ENCODE results near the gene PDGFB.
A peak's percentile ranks its signal among the peaks of the same experiment; 100 is the strongest.
"Not testable (repeated sequence)": the region's sequence is repeated elsewhere in the genome, so short reads cannot be mapped to it uniquely, and the experiment has no call there.

PDGFB gene

GRCh38 chr22:39223091-39223710 is 21.6 kb downstream of the PDGFB start:
- no peak for DNase-seq

GRCh38 chr22:39221999-39222686 is 22.6 kb downstream of the PDGFB start:
- DNase-seq = no peak

GRCh38 chr22:39220890-39221850 is 23.6 kb downstream of the PDGFB start:
- no peak for DNase-seq

GRCh38 chr22:39220450-39220849 is 24.3 kb downstream of the PDGFB start:
- DNase-seq = no peak

- DNase-seq = no peak
Measured at GRCh38 chr22:39219071-39220039, 25.4 kb downstream of the PDGFB start.

GRCh38 chr22:39218432-39218831 is 26.4 kb downstream of the PDGFB start:
- DNase-seq = not testable (repeated sequence)

- no peak for DNase-seq
Measured at GRCh38 chr22:39216143-39216490, 28.7 kb downstream of the PDGFB start.

GRCh38 chr22:39215426-39216142 is 29.2 kb downstream of the PDGFB start:
- DNase-seq = no peak

- no peak for DNase-seq
Measured at GRCh38 chr22:39215070-39215396, 29.7 kb downstream of the PDGFB start.

GRCh38 chr22:39214383-39215069 is 30.3 kb downstream of the PDGFB start:
- DNase-seq = no peak

- DNase-seq = no peak
Measured at GRCh38 chr22:39214006-39214382, 30.8 kb downstream of the PDGFB start.

GRCh38 chr22:39212721-39213376 is 31.9 kb downstream of the PDGFB start:
- no peak for DNase-seq

GRCh38 chr22:39209756-39210155 is 35.0 kb downstream of the PDGFB start:
- no peak for DNase-seq

- DNase-seq = no peak
Measured at GRCh38 chr22:39208013-39208680, 36.6 kb downstream of the PDGFB start.

GRCh38 chr22:39207141-39208012 is 37.4 kb downstream of the PDGFB start:
- no peak for DNase-seq

- no peak for DNase-seq
Measured at GRCh38 chr22:39206491-39206890, 38.3 kb downstream of the PDGFB start.

- DNase-seq = peak; percentile 23
Measured at GRCh38 chr22:39205344-39206021, 39.3 kb downstream of the PDGFB start.

- DNase-seq = no peak
Measured at GRCh38 chr22:39204216-39204615, 40.6 kb downstream of the PDGFB start.
